GM19240 (cell line): ENCODE data around the gene SPDYE9.
"Not testable (repeated sequence)": the region's sequence is repeated elsewhere in the genome, so short reads cannot be mapped to it uniquely, and the experiment has no call there.

Source experiments
- DNase-seq: peaks from one replicate; pipeline ENCODE4 v3.0.0; 2011; ENCODE audit warnings: low spot score; ENCODE audit not compliant: insufficient read length

The SPDYE9 gene, protein sequence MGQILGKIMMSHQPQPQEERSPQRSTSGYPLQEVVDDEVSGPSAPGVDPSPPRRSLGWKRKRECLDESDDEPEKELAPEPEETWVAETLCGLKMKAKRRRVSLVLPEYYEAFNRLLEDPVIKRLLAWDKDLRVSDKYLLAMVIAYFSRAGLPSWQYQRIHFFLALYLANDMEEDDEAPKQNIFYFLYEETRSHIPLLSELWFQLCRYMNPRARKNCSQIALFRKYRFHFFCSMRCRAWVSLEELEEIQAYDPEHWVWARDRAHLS

DNA sequence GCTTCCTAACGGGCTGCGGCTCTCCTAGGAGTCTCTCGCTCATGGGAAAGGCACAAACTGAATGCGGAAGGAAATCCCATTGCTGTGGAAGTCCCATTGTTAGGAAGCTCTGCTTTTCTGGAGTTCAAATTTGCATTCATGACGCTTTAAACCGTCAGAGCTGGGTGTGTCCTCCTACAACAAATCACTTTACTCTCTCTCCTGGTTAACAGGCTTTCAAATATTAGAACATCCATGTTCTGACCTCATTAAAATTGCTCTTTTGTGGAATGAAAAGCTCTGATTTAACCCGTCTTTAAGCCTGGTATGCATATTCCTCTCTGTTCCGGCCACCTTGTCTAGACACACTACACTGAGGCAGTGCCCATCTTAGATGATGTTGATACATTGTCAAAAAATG, at the start of gene SPDYE9:
TSS of gene SPDYE9 (minus strand) at position 101 of the 400 bp plus-strand sequence. CDS start 1,800 bp downstream, outside the sequence.
- DNase-seq, result not testable (repeated sequence)

DNA sequence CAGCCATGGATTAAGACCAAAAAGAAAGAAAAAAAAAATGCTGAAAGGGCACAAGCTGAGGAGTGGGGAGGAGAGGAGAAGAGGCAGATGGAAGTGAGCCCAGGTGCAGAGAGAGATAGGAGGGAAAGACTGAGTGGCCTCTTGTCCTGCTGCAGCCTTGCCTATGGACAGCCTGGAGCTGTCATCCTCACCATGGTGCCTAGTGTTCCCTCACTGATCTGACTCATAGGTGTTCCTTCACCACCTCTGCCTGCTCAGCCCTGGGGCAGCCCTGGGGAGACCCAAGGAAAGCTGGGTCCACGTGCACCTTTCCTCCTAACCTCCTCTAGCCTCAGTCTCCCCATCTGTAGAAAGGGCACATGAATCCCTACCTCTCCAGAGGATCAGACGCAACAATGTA, 49.0 kb upstream of the SPDYE9 start:
- DNase-seq, result not testable (repeated sequence)

DNA sequence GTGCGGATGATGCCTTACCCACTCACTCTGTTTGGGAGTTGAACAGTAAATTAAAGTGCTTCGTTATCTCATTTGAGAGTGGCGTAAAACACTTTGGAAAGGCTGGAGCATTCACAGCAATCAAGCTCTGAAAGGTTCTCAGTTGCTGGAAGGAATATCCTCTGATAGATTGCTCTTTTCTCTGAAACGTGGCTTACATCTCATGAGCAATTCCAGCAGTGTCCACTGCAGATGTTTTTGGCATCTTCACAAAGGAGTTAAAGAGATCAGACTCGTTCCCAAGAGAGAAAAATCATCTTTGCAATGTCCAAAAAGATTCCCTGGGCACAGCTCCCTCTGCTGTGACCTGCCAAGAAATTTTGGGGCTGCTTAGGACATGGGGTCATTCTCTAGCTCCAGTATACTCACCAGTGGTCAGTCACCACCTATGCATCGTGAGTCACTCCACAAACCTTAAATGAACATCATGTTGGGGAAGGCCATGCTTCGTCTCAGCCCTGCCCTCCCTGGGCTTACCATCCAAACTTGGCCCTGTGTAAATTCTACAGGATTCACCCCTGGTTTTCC, 46.9 kb upstream of the SPDYE9 start:
- not testable (repeated sequence) for DNase-seq

DNA sequence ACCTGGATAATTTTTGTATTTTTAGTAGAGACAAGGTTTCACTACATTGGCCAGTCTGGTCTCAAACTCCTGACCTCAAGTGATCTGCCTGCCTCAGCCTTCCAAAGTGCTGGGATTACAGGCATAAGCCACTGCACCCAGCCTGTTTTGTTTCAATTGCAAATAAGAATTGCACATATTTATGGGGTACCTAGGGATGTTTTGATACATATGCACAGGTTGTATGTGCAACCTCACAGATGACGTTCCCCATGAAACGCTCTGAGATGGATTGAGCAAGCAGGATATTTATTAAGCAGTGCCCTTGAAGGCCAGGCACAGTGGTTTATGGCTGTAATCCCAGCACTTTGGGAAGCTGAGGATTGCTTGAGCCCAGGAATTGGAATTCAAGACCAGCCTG, 44.8 kb upstream of the SPDYE9 start:
- DNase-seq, result not testable (repeated sequence)

DNA sequence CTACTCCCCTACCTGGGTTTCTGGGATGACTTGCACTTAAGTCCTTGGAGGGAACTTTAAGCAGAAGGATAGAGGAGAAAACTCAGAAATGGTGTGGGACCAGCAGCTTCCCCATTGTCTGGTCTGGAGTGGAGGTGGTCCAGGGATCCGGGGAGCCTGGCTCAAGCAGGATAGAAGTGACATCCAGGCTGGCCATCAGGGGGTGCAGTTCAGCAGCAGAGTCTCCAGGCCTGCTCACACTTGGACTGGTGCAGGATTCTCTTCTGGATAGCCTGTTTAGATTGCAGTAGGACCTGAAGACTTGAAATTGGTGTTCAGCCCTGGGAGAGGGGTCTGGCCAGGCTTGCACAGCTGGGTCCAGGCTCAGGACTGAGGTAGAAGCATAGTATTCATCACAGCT, 38.3 kb upstream of the SPDYE9 start:
- DNase-seq, result not testable (repeated sequence)

DNA sequence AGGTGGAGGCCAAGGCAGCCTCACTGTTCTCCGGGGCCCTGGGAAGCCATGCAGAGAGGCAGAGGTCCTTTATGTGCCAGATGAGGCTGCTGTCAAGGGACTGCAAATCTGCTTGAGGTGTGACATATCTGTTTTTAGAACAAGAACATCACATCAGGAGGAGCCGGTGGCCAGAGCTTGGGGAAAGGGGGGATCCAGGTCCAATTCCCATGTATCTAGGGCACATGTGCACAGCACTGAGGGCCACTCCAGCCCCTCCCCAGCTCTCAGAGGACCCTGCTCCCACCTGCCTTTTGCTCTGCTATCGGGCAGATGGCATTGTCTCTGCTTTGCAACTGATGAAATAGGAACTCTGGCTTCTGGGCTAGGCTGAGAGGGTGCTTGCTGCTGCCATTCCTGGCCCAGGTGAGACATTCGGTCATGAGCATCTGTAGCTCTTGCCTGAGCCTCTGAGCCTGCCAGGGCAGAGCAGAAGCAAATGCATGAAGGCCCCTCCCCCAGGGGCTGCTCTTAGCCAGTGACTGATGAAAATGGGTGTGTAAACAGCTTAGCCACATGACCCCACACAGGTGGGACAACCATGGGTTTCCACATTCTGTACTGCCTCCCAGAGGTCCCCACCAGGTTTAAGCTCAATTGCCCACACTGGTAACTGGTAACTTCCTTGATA, 37.1 kb upstream of the SPDYE9 start:
- DNase-seq, result not testable (repeated sequence)

DNA sequence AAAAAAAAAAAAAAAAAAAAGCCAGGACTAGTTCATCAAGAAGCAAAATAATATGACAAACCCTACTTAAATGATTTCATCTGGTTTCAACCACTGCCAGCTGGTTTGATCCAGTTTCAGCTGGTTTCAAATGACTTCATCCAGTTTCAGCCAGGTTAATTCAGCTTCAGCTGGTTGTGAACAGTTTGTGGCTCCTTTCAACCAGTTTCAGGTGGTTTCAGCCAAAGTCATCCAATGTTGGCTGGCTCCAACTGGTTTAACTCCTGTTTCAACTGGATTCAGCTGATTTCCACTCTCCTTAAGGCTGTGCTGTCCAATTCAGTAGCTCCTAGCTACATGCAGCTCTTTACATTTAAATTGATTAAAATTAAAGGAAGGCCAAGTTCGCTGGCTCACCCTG, 32.3 kb upstream of the SPDYE9 start:
- DNase-seq, result not testable (repeated sequence)

DNA sequence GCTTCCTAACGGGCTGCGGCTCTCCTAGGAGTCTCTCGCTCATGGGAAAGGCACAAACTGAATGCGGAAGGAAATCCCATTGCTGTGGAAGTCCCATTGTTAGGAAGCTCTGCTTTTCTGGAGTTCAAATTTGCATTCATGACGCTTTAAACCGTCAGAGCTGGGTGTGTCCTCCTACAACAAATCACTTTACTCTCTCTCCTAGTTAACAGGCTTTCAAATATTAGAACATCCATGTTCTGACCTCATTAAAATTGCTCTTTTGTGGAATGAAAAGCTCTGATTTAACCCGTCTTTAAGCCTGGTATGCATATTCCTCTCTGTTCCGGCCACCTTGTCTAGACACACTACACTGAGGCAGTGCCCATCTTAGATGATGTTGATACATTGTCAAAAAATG, 28.0 kb downstream of the SPDYE9 start, which contains the start of gene SPDYE11:
TSS of gene SPDYE11 (minus strand) at position 101 of the 400 bp plus-strand sequence. CDS start 1,800 bp downstream, outside the sequence.
- not testable (repeated sequence) for DNase-seq

DNA sequence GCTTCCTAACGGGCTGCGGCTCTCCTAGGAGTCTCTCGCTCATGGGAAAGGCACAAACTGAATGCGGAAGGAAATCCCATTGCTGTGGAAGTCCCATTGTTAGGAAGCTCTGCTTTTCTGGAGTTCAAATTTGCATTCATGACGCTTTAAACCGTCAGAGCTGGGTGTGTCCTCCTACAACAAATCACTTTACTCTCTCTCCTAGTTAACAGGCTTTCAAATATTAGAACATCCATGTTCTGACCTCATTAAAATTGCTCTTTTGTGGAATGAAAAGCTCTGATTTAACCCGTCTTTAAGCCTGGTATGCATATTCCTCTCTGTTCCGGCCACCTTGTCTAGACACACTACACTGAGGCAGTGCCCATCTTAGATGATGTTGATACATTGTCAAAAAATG, 56.2 kb downstream of the SPDYE9 start, which contains the start of gene SPDYE8:
TSS of gene SPDYE8 (minus strand) at position 101 of the 400 bp plus-strand sequence. CDS start 1,800 bp downstream, outside the sequence.
- DNase-seq, result not testable (repeated sequence)
